Measurements from ENCODE around the gene PLEKHN1. TPM values are rescaled to one million over a fixed set of nuclear protein-coding genes. Genes with fewer than 3 reads are reported as not detected.

The PLEKHN1 gene
- total and polyA plus RNA-seq, 2 donors (not counting 3 experiments of a cell fraction or from before 2014, with no cell fraction given) = 0.29 to 0.88 TPM

- ChIA-PET CTCF (no interaction called here), POLR2A (no interaction called here)
- no peak overlapping the region for H3K9ac ChIP-seq (replicated peaks; ENCODE audit: extremely low read depth, insufficient read depth, low read length)
- no peaks in the 10 kb centered on the region for H4K20me1 ChIP-seq (replicated peaks; ENCODE audit: control insufficient read depth, extremely low read depth, insufficient read depth, low read length)
- DNase-seq (ENCODE audit: low read depth, low spot score) (no peak), FAIRE-seq (no peak)
- dilution Hi-C loops (cut with MboI; ENCODE audit: extremely low pct_ligation_motif_present, low sequenced_read_pairs) (no loop called here), intact Hi-C loops (cut with micrococcal nuclease) (no loop called here)
- H3K4me1 ChIP-seq (ENCODE audit: control insufficient read depth, extremely low read depth, insufficient read depth, low read length) = peaks cover 11% of the 10 kb centered on the region
- no peak overlapping the region for H2AFZ ChIP-seq (ENCODE audit: low read depth, low read length)
- TF ChIP-seq MAX (IDR thresholded peaks at IDR 0.05; ENCODE audit: insufficient read depth, insufficient read length) (no peak), MYC (IDR thresholded peaks at IDR 0.05; ENCODE audit: low read depth, low read length) (no peak), FOS (IDR thresholded peaks at IDR 0.05; ENCODE audit: borderline replicate concordance, insufficient read depth, low read length) (no peak)
- no TSS peak for BruUV-seq (replicated peaks)
- no peak overlapping the region for H3K27ac ChIP-seq (ENCODE audit: insufficient read depth, low read depth, low read length)
- H3K36me3 ChIP-seq (ENCODE audit: control insufficient read depth in 2 of 2, extremely low read depth in 1 of 2, insufficient read depth in 2 of 2, low read length in 2 of 2) = peaks cover 0 to 2% of the 10 kb centered on the region in 2 experiments
- no peak overlapping the region for H3K4me3 ChIP-seq (replicated peaks in 1 of 3; ENCODE audit: insufficient read depth in 1 of 3, low read depth in 1 of 3, low read length in 3 of 3)
- no peaks in the 10 kb centered on the region for H3K9me1 ChIP-seq (replicated peaks; ENCODE audit: control insufficient read depth, extremely low read depth, insufficient read depth, low read length)
- peaks cover 1% of the 10 kb centered on the region for H3K79me2 ChIP-seq (ENCODE audit: control insufficient read depth, insufficient read depth, low read length)
- no peaks in the 10 kb centered on the region for H3K27me3 ChIP-seq (ENCODE audit: control insufficient read depth in 2 of 2, insufficient read depth in 2 of 2, low read length in 2 of 2)
- H3K4me2 ChIP-seq (ENCODE audit: insufficient read depth, low read length) = no peak overlapping the region
- H3K9me3 ChIP-seq (replicated peaks; ENCODE audit: control insufficient read depth, insufficient read depth, low read length) = no peaks in the 10 kb centered on the region
Measured at GRCh38 chr1:963746-964525, 2.3 kb upstream of the PLEKHN1 start.

DNA sequence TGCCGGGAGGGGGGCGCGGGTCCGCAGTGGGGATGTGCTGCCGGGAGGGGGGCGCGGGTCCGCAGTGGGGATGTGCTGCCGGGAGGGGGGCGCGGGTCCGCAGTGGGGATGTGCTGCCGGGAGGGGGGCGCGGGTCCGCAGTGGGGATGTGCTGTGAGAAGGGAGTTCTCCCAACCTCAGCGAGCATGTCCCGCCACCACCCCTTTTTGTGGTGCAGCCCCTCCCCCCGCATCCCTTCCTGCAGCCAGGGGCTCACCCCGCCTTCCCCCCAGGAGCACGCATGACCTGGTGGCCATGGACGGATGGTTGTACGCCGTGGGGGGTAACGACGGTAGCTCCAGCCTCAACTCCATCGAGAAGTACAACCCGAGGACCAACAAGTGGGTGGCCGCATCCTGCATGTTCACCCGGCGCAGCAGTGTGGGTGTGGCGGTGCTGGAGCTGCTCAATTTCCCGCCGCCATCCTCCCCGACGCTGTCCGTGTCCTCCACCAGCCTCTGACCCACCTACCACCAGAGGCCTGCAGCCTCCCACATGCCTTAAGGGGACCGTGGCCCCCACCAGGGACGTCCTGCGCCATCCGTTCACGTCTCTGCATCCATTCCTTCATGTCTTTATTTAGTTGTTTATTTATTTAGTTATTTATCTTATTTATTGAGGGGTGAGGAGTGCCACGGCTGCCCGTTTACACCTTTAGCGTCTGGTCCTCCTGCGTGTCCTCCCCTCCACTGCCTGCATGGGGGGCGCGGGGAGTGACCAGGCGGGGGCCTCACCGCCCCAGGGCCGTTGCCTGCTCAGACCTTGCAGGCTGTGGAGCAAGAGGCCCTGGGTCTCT, 1.4 kb upstream of the PLEKHN1 start:
- CTCF ChIA-PET = no interaction called here
- H3K9me3 ChIP-seq (replicated peaks; ENCODE audit: control insufficient read depth, insufficient read depth, low read length) = no peaks in the 10 kb centered on the region
- H4K20me1 ChIP-seq (replicated peaks; ENCODE audit: control insufficient read depth, extremely low read depth, insufficient read depth, low read length) = no peaks in the 10 kb centered on the region
- dilution Hi-C loops (cut with MboI; ENCODE audit: extremely low pct_ligation_motif_present, low sequenced_read_pairs) = no loop called here
- H3K4me2 ChIP-seq (ENCODE audit: insufficient read depth, low read length) = no peak overlapping the region
- FAIRE-seq (no peak), DNase-seq (ENCODE audit: low read depth, low spot score) (no peak)
- POLR2A ChIA-PET = no interaction called here
- BruUV-seq (replicated peaks) = no TSS peak
- no peak for TF ChIP-seq POLR2AphosphoS5 (IDR thresholded peaks at IDR 0.05; ENCODE audit: insufficient read depth, low read depth, low read length)
- no peak for TF ChIP-seq MYC (IDR thresholded peaks at IDR 0.05; ENCODE audit: low read depth, low read length)
- no peak for TF ChIP-seq POLR2A (IDR thresholded peaks at IDR 0.05; ENCODE audit: low read depth, low read length)
- TF ChIP-seq JUN (IDR thresholded peaks at IDR 0.05; ENCODE audit: borderline replicate concordance, insufficient read depth, insufficient read length, low read depth) = no peak
- TF ChIP-seq GATA2 (IDR thresholded peaks at IDR 0.05; ENCODE audit: insufficient read depth, insufficient read length, low read depth, low read length) = no peak
- TF ChIP-seq EZH2 (IDR thresholded peaks at IDR 0.05; ENCODE audit: borderline replicate concordance, low read depth, low read length, severe bottlenecking) = no peak
- TF ChIP-seq CTCF (IDR thresholded peaks at IDR 0.05; ENCODE audit: extremely low read depth in 1 of 2, insufficient read depth in 1 of 2, low read depth in 1 of 2, low read length in 2 of 2) = no peak
- TF ChIP-seq FOS (IDR thresholded peaks at IDR 0.05; ENCODE audit: borderline replicate concordance, insufficient read depth, low read length) = no peak
- TF ChIP-seq MAX (IDR thresholded peaks at IDR 0.05; ENCODE audit: insufficient read depth, insufficient read length) = no peak
- peaks cover 11% of the 10 kb centered on the region for H3K4me1 ChIP-seq (ENCODE audit: control insufficient read depth, extremely low read depth, insufficient read depth, low read length)
- intact Hi-C loops (cut with micrococcal nuclease) = no loop called here
- peaks cover 0 to 2% of the 10 kb centered on the region in 2 experiments for H3K27me3 ChIP-seq (ENCODE audit: control insufficient read depth in 2 of 2, insufficient read depth in 2 of 2, low read length in 2 of 2)
- H2AFZ ChIP-seq (ENCODE audit: low read depth, low read length) = no peak overlapping the region
- peaks cover 0 to 2% of the 10 kb centered on the region in 2 experiments for H3K36me3 ChIP-seq (ENCODE audit: control insufficient read depth in 2 of 2, extremely low read depth in 1 of 2, insufficient read depth in 2 of 2, low read length in 2 of 2)
- H3K27ac ChIP-seq (ENCODE audit: insufficient read depth, low read depth, low read length) = no peak overlapping the region
- no peaks in the 10 kb centered on the region for H3K9me1 ChIP-seq (replicated peaks; ENCODE audit: control insufficient read depth, extremely low read depth, insufficient read depth, low read length)
- H3K9ac ChIP-seq (replicated peaks; ENCODE audit: extremely low read depth, insufficient read depth, low read length) = no peak overlapping the region
- H3K4me3 ChIP-seq (replicated peaks in 1 of 3; ENCODE audit: insufficient read depth in 1 of 3, low read depth in 1 of 3, low read length in 3 of 3) = no peak overlapping the region
- H3K79me2 ChIP-seq (ENCODE audit: control insufficient read depth, insufficient read depth, low read length) = no peaks in the 10 kb centered on the region

Data from endothelial cell of umbilical vein (primary cell).